ENCODE results near the gene PMPCB.
A peak's percentile ranks its signal among the peaks of the same experiment; 100 is the strongest.

PMPCB gene

DNA sequence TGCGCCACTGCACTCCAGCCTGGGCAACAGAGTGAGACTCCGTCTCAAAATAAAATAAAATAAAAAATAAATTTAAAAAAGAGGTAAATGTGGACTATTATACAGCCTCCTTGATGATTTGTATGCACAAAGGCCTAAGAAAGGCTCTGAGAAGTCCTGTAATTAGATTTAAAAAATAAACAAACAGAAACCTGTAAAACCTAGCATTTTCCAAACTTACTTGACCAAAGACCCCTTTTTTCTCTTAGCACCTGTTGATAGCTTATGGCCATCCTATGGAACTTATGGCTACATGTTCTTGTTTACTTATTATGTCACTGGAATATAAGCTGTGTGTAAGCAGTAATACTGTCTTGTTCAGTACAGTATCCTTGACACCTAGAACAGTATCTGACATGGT, 41.6 kb downstream of the PMPCB start:
- DNase-seq, result no peak

DNA sequence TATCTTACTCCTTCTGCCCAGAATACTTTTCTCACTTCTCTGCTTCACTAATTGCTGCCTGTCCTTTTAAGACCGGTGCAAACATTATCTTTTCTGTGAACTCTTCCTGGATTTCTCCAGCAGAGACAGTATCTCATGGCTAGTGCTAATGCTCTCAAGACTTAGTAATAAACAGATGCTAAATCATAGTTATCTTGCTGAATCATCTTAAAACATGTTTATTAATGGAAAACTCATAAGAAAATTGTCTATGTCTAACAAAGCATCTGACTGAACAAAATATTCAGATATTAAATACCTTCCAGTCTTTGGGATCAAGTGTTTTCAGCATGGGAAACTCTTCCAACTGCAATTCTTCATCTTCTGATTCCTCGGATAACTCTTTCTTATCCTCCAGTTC, 44.2 kb downstream of the PMPCB start:
- DNase-seq, result no peak

DNA sequence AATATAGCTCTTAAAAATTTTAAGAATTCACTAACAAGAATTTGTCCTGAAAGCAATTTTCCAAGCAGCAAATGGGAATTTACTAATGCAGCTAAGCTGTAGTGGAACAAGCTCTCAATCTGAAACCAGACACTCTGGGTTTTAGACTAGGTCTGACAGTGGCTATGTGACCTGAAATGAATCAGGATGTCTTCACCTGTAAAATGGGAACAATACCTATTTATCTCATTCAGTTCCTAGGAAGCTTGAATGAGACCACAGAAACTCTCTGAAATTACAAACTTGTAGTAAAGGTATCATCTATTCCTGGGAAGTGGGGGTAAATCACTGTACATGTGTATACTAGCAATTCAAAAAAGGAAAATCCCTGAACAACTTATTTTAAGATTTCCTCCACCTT, 46.1 kb downstream of the PMPCB start:
- DNase-seq, result no peak

- no peak for DNase-seq
These were observed 46.7 kb downstream of the PMPCB start for GRCh38 chr7:103343758-103344452.

GRCh38 chr7:103344453-103345149, 47.4 kb downstream of the PMPCB start, which contains the start of gene DNAJC2:
DNAJC2 (minus strand) TSS chr7:103344767; CDS start chr7:103344622, 145 bp downstream.
- peak; percentile 90 for DNase-seq

DNA sequence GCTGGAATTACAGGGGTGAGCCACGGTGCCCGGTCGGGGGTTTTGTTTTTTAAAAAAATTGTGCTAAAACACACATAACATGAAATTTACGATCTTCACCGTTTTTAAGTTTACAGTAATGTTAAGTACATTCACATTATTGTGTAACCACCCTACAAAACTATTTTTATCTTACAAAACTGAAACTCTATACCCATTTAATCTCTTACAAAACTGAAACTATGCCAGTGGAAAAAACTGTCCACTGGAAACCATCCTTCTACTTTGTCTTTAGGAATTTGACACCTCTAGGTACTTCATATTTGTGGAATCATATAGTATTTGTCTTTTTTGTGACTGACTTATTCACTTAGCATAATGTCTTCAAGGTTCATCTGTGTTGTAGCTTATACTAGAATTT, 49.2 kb downstream of the PMPCB start:
- no peak for DNase-seq

GRCh38 chr7:103347507-103348267, 50.5 kb downstream of the PMPCB start, which contains the start of gene PSMC2:
PSMC2 (plus strand) TSS chr7:103347643; CDS start chr7:103347712, 69 bp downstream.
- peak; percentile 91 for DNase-seq

DNA sequence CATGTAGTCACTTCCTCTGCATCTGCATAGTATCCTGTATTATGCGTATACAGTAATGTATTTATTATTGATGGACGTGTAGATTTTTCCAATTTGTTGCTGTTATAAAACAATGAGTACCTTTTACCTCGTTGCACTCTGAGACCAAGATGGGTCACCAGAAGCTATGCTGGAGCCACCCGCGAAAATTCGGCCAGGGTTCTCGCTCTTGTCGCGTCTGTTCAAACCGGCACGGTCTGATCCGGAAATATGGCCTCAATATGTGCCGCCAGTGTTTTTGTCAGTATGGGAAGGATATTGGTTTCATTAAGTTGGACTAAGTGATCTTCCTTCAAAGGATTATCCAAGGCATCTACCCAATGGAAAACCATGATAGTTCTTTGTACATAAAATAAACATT, 51.2 kb downstream of the PMPCB start:
- DNase-seq, result no peak

DNA sequence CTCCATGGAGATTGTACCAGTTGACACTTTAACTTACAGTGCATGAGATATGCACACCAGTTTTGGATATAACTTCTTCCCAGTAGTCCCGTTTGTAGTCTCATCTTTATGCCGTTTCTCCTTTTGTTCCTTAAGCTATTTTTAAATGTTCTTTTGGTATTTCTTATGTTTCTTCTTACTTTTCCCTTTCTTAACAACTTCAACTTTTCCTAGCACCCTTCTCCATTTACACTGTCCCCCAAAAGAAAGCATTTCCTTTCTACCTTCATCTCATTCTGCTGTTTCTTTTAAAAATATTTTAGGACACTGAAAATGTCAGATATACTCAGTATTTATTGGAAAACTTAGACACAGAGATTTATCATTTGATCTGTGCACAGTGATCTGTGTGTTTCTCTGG, 51.7 kb downstream of the PMPCB start:
- no peak for DNase-seq

GRCh38 chr7:103349805-103350204, 52.6 kb downstream of the PMPCB start:
- DNase-seq, result no peak

Data from left hindlimb (tissue), 1 donor.